ENCODE results near the gene XPR1.
"Not testable (repeated sequence)": the region's sequence is repeated elsewhere in the genome, so short reads cannot be mapped to it uniquely, and the experiment has no call there.

XPR1 gene

DNA sequence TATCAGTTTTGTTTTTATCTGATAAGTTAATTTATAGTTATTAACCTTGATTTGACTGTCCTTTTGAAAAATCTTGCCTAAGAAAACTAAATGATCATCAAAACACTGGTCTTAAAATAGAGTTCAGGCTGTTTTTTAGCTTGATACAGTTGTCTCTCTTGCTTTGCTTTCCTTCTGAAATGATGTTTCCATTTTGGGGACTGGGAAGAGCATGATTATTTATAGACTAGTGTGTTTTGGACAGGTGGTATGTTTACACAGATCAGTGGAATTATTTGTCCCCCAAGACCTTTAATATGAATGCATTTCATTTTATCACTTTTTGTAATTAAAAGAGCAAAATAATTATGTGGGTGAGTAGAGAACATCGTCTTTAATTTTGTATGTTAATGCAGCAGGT is 90.8 kb downstream of the XPR1 start:
- H3K36me3 ChIP-seq (ENCODE audit: control insufficient read depth, insufficient read depth, low read length), result no peaks in the 10 kb centered on the region
- no peak overlapping the region for H3K27ac ChIP-seq (ENCODE audit: low read depth, low read length, severe bottlenecking)
- H3K4me1 ChIP-seq (ENCODE audit: control insufficient read depth, insufficient read depth, low read length, poor library complexity, severe bottlenecking), result no peaks in the 10 kb centered on the region
- no peak overlapping the region for H3K4me3 ChIP-seq (ENCODE audit: extremely low read depth, insufficient read depth, low read length, poor library complexity, severe bottlenecking)
- no peaks in the 10 kb centered on the region for H3K9me3 ChIP-seq (ENCODE audit: control insufficient read depth, low read length)
- WGBS, 2 experiments (ENCODE audit: insufficient coverage in 2 of 2), result no CpG with 5 or more reads among the region's 1 CpG

- no peaks in the 10 kb centered on the region for H3K36me3 ChIP-seq (ENCODE audit: control insufficient read depth, insufficient read depth, low read length)
- no CpG with 5 or more reads among the region's 1 CpG for WGBS, 2 experiments (ENCODE audit: insufficient coverage in 2 of 2)
- H3K27ac ChIP-seq (ENCODE audit: low read depth, low read length, severe bottlenecking), result no peak overlapping the region
- no peaks in the 10 kb centered on the region for H3K4me1 ChIP-seq (ENCODE audit: control insufficient read depth, insufficient read depth, low read length, poor library complexity, severe bottlenecking)
- H3K4me3 ChIP-seq (ENCODE audit: extremely low read depth, insufficient read depth, low read length, poor library complexity, severe bottlenecking), result no peak overlapping the region
- H3K9me3 ChIP-seq (ENCODE audit: control insufficient read depth, low read length), result peaks cover 4% of the 10 kb centered on the region
Observed at GRCh38 chr1:180724055-180724454, 92.2 kb downstream of the XPR1 start.

DNA sequence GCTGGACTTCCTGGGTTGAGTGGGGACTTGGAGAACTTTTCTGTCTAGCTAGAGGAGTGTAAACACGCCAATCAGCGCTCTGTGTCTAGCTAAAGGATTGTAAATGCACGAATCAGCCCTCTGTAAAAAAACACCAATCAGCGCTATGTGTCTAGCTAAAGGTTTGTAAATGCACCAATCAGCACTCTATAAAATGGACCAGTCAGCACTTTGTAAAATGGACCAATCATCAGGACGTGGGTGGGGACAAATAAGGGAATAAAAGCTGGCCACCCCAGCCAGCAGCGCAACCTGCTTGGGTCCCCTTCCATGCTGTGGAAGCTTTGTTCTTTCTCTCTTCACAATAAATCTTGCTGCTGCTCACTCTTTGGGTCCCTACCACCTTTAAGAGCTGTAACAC is 94.2 kb downstream of the XPR1 start:
- 92 to 100% methylated on average over 4 to 5 of the region's 6 CpGs for WGBS, 2 experiments (ENCODE audit: insufficient coverage in 2 of 2)
- H3K27ac ChIP-seq (ENCODE audit: low read depth, low read length, severe bottlenecking); H3K4me1 ChIP-seq (ENCODE audit: control insufficient read depth, insufficient read depth, low read length, poor library complexity, severe bottlenecking); H3K9me3 ChIP-seq (ENCODE audit: control insufficient read depth, low read length); H3K36me3 ChIP-seq (ENCODE audit: control insufficient read depth, insufficient read depth, low read length); H3K4me3 ChIP-seq (ENCODE audit: extremely low read depth, insufficient read depth, low read length, poor library complexity, severe bottlenecking): not testable (repeated sequence)

GRCh38 chr1:180727751-180728150 is 95.9 kb downstream of the XPR1 start:
- not testable (repeated sequence) for H3K4me3 ChIP-seq (ENCODE audit: extremely low read depth, insufficient read depth, low read length, poor library complexity, severe bottlenecking); H3K36me3 ChIP-seq (ENCODE audit: control insufficient read depth, insufficient read depth, low read length); H3K27ac ChIP-seq (ENCODE audit: low read depth, low read length, severe bottlenecking); H3K4me1 ChIP-seq (ENCODE audit: control insufficient read depth, insufficient read depth, low read length, poor library complexity, severe bottlenecking)
- peaks cover 13% of the 10 kb centered on the region for H3K9me3 ChIP-seq (ENCODE audit: control insufficient read depth, low read length)
- 94 to 100% methylated on average over 2 of the region's 3 CpGs for WGBS, 2 experiments (ENCODE audit: insufficient coverage in 2 of 2)

DNA sequence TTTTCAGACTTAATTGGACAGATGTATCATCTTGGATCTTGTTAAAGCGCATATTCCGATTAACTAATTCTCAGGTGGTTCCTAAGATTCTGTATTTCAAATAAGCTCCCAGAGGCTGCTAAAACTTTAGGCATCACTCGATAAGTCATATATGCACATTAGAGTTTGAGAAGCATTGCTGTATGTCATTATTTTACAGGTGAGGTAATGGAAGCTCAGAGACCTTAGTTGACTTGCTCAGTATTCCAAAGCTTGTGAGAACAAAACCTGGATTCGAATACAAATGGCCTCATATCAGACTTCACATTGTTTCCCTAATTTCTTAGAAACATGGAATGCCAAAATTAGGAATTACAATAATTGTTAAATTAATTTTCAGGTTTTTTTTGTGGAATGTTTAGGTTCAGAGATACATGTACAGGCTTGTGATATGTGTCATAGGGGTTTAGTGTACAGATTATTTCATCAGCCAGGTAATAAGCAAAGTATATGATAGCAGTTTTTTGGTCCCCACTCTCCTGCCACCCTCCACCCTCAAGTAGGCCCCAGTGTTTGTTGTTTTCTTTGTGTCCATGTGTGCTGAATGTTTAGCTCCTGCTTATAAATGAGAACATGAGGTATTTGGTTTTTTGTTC is 96.8 kb downstream of the XPR1 start:
- no peak overlapping the region for H3K27ac ChIP-seq (ENCODE audit: low read depth, low read length, severe bottlenecking)
- H3K4me3 ChIP-seq (ENCODE audit: extremely low read depth, insufficient read depth, low read length, poor library complexity, severe bottlenecking), result no peak overlapping the region
- 100% methylated on average over 2 to 3 of the region's 4 CpGs for WGBS, 2 experiments (ENCODE audit: insufficient coverage in 2 of 2)

DNA sequence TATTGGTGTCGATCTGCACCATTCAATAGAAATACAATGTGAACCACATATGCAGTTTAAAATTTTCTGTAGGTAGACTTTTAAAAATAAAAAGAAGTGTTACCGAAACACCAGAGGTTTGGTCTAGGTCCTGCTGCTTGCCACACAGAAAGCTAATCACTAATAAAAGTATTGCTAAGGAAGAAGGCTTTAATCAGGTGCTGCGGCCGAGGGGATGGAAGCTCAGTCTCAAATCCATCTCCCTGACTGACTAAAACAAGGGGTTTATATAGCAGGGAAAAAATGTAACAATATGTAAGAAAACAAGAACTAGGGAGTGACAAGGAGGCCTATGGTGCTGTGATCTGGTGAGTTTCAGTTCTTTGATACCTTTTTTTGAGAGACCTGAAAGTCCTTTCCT is 99.3 kb downstream of the XPR1 start:
- Histone ChIP-seq H3K4me1 (ENCODE audit: control insufficient read depth, insufficient read depth, low read length, poor library complexity, severe bottlenecking) (no peaks in the 10 kb centered on the region), H3K4me3 (ENCODE audit: extremely low read depth, insufficient read depth, low read length, poor library complexity, severe bottlenecking) (no peak overlapping the region), H3K27ac (ENCODE audit: low read depth, low read length, severe bottlenecking) (no peak overlapping the region), H3K36me3 (ENCODE audit: control insufficient read depth, insufficient read depth, low read length) (no peaks in the 10 kb centered on the region), H3K9me3 (ENCODE audit: control insufficient read depth, low read length) (peaks cover 26% of the 10 kb centered on the region)
- 100% methylated on average over 2 of the region's 4 CpGs; no CpG with 5 or more reads in 1 of the 2 experiments for WGBS, 2 experiments (ENCODE audit: insufficient coverage in 2 of 2)

More for the DNA sequence above, 96.8 kb downstream of the XPR1 start:
- Histone ChIP-seq H3K4me1 (ENCODE audit: control insufficient read depth, insufficient read depth, low read length, poor library complexity, severe bottlenecking) (no peaks in the 10 kb centered on the region), H3K36me3 (ENCODE audit: control insufficient read depth, insufficient read depth, low read length) (no peaks in the 10 kb centered on the region), H3K9me3 (ENCODE audit: control insufficient read depth, low read length) (peaks cover 14% of the 10 kb centered on the region)

GRCh38 chr1:180732866-180733265 is 101.0 kb downstream of the XPR1 start:
- Histone ChIP-seq H3K36me3 (ENCODE audit: control insufficient read depth, insufficient read depth, low read length) (no peaks in the 10 kb centered on the region), H3K27ac (ENCODE audit: low read depth, low read length, severe bottlenecking) (no peak overlapping the region), H3K9me3 (ENCODE audit: control insufficient read depth, low read length) (peaks cover 26% of the 10 kb centered on the region), H3K4me3 (ENCODE audit: extremely low read depth, insufficient read depth, low read length, poor library complexity, severe bottlenecking) (no peak overlapping the region), H3K4me1 (ENCODE audit: control insufficient read depth, insufficient read depth, low read length, poor library complexity, severe bottlenecking) (no peaks in the 10 kb centered on the region)
- 92 to 96% methylated on average over 11 to 12 of the region's 14 CpGs for WGBS, 2 experiments (ENCODE audit: insufficient coverage in 2 of 2)

GRCh38 chr1:180734366-180734765 is 102.5 kb downstream of the XPR1 start:
- Histone ChIP-seq H3K9me3 (ENCODE audit: control insufficient read depth, low read length) (peaks cover 22% of the 10 kb centered on the region), H3K4me1 (ENCODE audit: control insufficient read depth, insufficient read depth, low read length, poor library complexity, severe bottlenecking) (no peaks in the 10 kb centered on the region), H3K4me3 (ENCODE audit: extremely low read depth, insufficient read depth, low read length, poor library complexity, severe bottlenecking) (no peak overlapping the region), H3K36me3 (ENCODE audit: control insufficient read depth, insufficient read depth, low read length) (no peaks in the 10 kb centered on the region), H3K27ac (ENCODE audit: low read depth, low read length, severe bottlenecking) (no peak overlapping the region)
- 95 to 100% methylated on average over 2 of the region's 2 CpGs for WGBS, 2 experiments (ENCODE audit: insufficient coverage in 2 of 2)

DNA sequence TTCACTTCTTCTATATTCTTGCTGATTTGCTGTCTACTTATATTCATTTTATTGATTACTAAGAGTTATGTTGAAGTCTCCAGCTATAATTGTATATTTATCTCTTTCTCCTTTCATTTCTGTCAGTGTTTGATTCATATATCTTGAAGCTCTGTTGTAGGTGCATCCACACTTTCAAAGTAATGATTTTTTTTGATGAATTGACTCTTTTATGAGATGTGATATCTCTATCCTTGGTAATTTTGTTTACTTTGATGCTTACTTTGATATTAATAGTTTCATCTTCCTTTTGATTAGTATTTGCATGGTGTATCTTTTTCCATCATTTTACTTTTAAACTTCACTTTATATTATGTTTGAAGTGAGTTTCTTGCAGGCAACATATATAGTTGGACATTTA is 110.8 kb downstream of the XPR1 start:
- Histone ChIP-seq H3K4me1 (ENCODE audit: control insufficient read depth, insufficient read depth, low read length, poor library complexity, severe bottlenecking) (no peaks in the 10 kb centered on the region), H3K27ac (ENCODE audit: low read depth, low read length, severe bottlenecking) (no peak overlapping the region), H3K36me3 (ENCODE audit: control insufficient read depth, insufficient read depth, low read length) (no peaks in the 10 kb centered on the region), H3K9me3 (ENCODE audit: control insufficient read depth, low read length) (peaks cover 4% of the 10 kb centered on the region), H3K4me3 (ENCODE audit: extremely low read depth, insufficient read depth, low read length, poor library complexity, severe bottlenecking) (no peak overlapping the region)

DNA sequence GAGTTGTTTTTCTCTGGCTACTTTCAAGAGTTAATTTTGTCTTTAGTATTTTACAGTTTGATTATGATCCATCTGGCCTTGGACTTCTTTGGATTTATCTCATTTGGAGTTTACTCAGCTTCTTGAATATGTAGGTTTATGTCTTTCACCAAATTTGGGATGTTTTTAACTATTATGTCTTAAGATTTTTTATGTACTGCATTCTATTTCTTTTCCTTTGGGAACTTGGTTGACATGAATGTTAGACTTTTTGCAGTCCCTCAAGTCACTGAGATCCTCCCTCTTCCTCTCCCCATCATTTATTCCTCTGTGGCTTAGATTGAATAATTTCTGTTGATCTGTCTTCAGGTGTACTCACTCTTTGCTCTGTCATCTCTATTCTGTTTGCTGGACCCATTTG is 112.0 kb downstream of the XPR1 start:
- Histone ChIP-seq H3K4me3 (ENCODE audit: extremely low read depth, insufficient read depth, low read length, poor library complexity, severe bottlenecking) (no peak overlapping the region), H3K27ac (ENCODE audit: low read depth, low read length, severe bottlenecking) (no peak overlapping the region), H3K36me3 (ENCODE audit: control insufficient read depth, insufficient read depth, low read length) (no peaks in the 10 kb centered on the region), H3K4me1 (ENCODE audit: control insufficient read depth, insufficient read depth, low read length, poor library complexity, severe bottlenecking) (no peaks in the 10 kb centered on the region), H3K9me3 (ENCODE audit: control insufficient read depth, low read length) (peaks cover 4% of the 10 kb centered on the region)

GRCh38 chr1:180745098-180745497 is 113.3 kb downstream of the XPR1 start:
- H3K4me3 ChIP-seq (ENCODE audit: extremely low read depth, insufficient read depth, low read length, poor library complexity, severe bottlenecking), result no peak overlapping the region
- no peak overlapping the region for H3K27ac ChIP-seq (ENCODE audit: low read depth, low read length, severe bottlenecking)
- H3K9me3 ChIP-seq (ENCODE audit: control insufficient read depth, low read length), result peaks cover 4% of the 10 kb centered on the region
- no peaks in the 10 kb centered on the region for H3K4me1 ChIP-seq (ENCODE audit: control insufficient read depth, insufficient read depth, low read length, poor library complexity, severe bottlenecking)
- H3K36me3 ChIP-seq (ENCODE audit: control insufficient read depth, insufficient read depth, low read length), result no peaks in the 10 kb centered on the region
- WGBS, 2 experiments (ENCODE audit: insufficient coverage in 2 of 2), result 88 to 98% methylated on average over 4 of the region's 6 CpGs
